Uterus (tissue), 4 donors: Measurements from ENCODE around the gene TANK. TPM values are rescaled to one million over a fixed set of nuclear protein-coding genes. Genes with fewer than 3 reads are reported as not detected.

ENCODE experiments used
- DNase-seq, 2 donors: peaks; one replicate each; pipeline ENCODE4 v3.0.0-alpha.2; 2019 to 2020
- H3K27ac ChIP-seq, 2 donors: fragments of 200-600 bp; sonication (generic); 1 replicate in 1 of 2; 2 replicates in 1 of 2; pipeline ENCODE4 v1.5.1; 2016 to 2018
- H3K27me3 ChIP-seq, 2 donors: fragments of 200-600 bp; sonication (generic); one replicate each; pipeline ENCODE4 v1.5.1; 2018 to 2019; ENCODE audit warnings: control low read depth in 1 of 2
- H3K36me3 ChIP-seq, 2 donors: fragments of 200-600 bp; sonication (generic); one replicate each; pipeline ENCODE4 v1.5.1; 2019; ENCODE audit warnings: control low read depth in 1 of 2
- H3K4me1 ChIP-seq, 2 donors: fragments of 200-600 bp; sonication (generic); one replicate each; pipeline ENCODE4 v1.5.1; 2018 to 2019; ENCODE audit warnings: control low read depth in 1 of 2
- H3K4me3 ChIP-seq, 2 donors: fragments of 200-600 bp; sonication (generic); 1 replicate in 1 of 2; 2 replicates in 1 of 2; pipeline ENCODE4 v1.5.1; 2018 to 2019; ENCODE audit warnings: mild to moderate bottlenecking in 1 of 2
- H3K9me3 ChIP-seq, 2 donors: fragments of 200-600 bp; sonication (generic); one replicate each; pipeline ENCODE4 v1.5.1; 2019; ENCODE audit warnings: control low read depth in 1 of 2
- CTCF ChIP-seq, 4 experiments: fragments of 200-600 bp in 2 of 4; fragments of 450-650 bp in 2 of 4; sonication (generic) in 2 of 4; IDR thresholded peaks; one replicate each; pipeline ENCODE4 v1.5.1; 2016 to 2019; ENCODE audit warnings: antibody characterized with exemption in 4 of 4, mild to moderate bottlenecking in 2 of 4, moderate library complexity in 1 of 4
- POLR2A ChIP-seq, 2 donors: fragments of 450-650 bp; IDR thresholded peaks; one replicate each; pipeline ENCODE4 v1.6.1; 2016; ENCODE audit warnings: antibody characterized with exemption in 2 of 2, mild to moderate bottlenecking in 1 of 2, moderate library complexity in 1 of 2
- intact Hi-C: fragments of 100-400 bp; cut with DNase I; formaldehyde crosslinking; loops from one replicate; pipeline ENCODE4 v1.15.1; 2023; ENCODE audit warnings: low total_unique reads
- total RNA-seq, 4 donors: library from RNA; depleted of rRNA in 3 of 4; stranded (reverse); fragments of >200 nt in 3 of 4; gene quantifications; one replicate each; pipeline versions ENCODE4 v1.1.0 to v1.2.4, GENCODE V29; 2014 to 2023
- donor health status: DM: yes; HTN: yes; CAD: no.

The TANK gene
- total RNA-seq, 4 donors from 2014 or later: 56.6 to 131 (median 70.7) TPM

GRCh38 chr2:161138429-161138828 is 21.8 kb upstream of the TANK start:
- Histone ChIP-seq H3K9me3 (no peaks in the 10 kb centered on the region), H3K36me3 (no peaks in the 10 kb centered on the region), H3K4me1 (peaks cover 0 to 6% of the 10 kb centered on the region in 2 donors), H3K27me3 (no peaks in the 10 kb centered on the region), H3K4me3 (no peak overlapping the region), H3K27ac (peak overlapping the region; percentile 78 to 91)
- TF ChIP-seq POLR2A (IDR thresholded peaks at IDR 0.05) (no peak), CTCF (IDR thresholded peaks at IDR 0.05) (no peak)
- intact Hi-C loops: no loop called here
- DNase-seq: no peak

DNA sequence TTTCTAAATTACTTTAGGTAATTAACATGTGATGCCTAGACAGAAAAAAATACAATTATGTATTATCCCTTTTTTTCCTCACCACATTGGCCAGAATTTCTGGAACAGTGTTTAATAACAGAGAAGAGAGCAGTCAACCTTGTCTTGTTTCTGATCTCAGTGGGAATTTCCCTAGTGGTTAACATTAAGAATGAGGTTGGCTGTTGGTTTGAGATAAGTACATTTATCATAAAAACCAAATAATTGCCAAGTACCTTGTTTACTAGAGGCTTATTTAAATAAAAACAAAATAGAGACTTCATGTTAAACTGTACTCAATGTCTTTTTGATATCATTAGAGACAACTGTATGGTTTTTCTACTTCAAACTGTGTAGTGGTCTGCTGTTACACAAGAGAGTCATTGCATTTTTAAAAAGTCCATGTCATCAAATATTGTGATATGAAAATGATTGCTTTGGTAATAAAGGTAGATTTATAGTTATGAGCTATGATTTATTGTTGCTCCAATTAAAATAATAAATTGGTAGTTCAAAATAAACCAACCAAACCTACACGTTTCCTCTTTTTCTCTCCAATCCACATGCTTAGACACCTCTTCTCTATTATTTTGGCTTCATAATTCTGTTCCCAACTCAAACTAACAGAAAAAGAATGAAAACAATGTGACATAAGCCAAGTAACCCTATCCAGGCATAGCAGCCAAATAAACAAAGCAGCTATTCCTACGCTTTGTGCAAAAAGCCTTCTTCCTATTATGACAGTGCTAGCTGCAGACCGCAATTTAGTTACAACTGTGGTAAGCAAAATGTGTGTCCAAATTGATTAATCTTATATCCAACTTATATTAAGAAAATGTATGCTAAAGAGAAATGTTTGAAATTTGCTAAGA is 20.9 kb upstream of the TANK start:
- Histone ChIP-seq H3K36me3 (no peaks in the 10 kb centered on the region), H3K27me3 (no peaks in the 10 kb centered on the region), H3K4me3 (no peak overlapping the region), H3K9me3 (no peaks in the 10 kb centered on the region), H3K4me1 (peaks cover 0 to 6% of the 10 kb centered on the region in 2 donors), H3K27ac (peak overlapping the region; percentile 78 to 91)
- DNase-seq: no peak
- TF ChIP-seq POLR2A (IDR thresholded peaks at IDR 0.05) (no peak), CTCF (IDR thresholded peaks at IDR 0.05) (no peak)
- intact Hi-C loops: no loop called here

GRCh38 chr2:161141033-161141432 is 19.2 kb upstream of the TANK start:
- TF ChIP-seq CTCF (IDR thresholded peaks at IDR 0.05): no peak
- TF ChIP-seq POLR2A (IDR thresholded peaks at IDR 0.05): no peak
- Histone ChIP-seq H3K9me3 (no peaks in the 10 kb centered on the region), H3K4me3 (no peak overlapping the region), H3K4me1 (no peaks in the 10 kb centered on the region), H3K36me3 (no peaks in the 10 kb centered on the region), H3K27me3 (no peaks in the 10 kb centered on the region), H3K27ac (no peak overlapping the region)
- no peak for DNase-seq
- intact Hi-C loops: no loop called here

DNA sequence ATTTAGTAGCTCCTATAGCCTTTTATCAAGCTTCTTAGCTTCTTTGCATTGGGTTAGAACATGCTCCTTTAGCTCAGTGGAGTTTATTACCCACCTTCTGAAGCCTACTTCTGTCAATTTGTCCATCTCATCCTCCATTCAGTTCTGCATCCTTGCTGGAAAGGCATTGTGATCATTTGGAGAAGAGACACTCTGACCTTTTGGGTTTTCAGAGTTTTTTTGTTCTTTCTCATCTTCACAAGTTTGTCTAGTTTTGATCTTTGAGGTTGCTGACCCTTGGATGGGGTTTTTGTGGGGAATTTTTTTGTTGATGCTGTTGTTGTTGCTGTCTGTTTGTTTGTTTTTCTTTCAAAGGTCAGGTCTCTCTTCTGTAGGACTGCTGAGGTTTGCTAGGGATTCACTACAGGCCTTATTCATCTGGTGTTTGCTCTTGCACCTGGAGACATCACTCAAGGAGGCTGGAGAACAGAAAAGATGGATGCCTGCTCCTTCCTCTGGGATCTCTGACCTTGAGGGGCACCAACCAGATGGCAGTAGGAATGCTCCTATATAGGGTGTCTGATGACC is 13.9 kb upstream of the TANK start:
- Histone ChIP-seq H3K9me3 (peaks cover 0 to 7% of the 10 kb centered on the region in 2 donors), H3K27me3 (no peaks in the 10 kb centered on the region), H3K36me3 (no peaks in the 10 kb centered on the region), H3K4me1 (no peaks in the 10 kb centered on the region), H3K27ac (no peak overlapping the region), H3K4me3 (no peak overlapping the region)
- TF ChIP-seq CTCF (IDR thresholded peaks at IDR 0.05): no peak
- no peak for TF ChIP-seq POLR2A (IDR thresholded peaks at IDR 0.05)
- intact Hi-C loops: no loop called here
- no peak for DNase-seq

DNA sequence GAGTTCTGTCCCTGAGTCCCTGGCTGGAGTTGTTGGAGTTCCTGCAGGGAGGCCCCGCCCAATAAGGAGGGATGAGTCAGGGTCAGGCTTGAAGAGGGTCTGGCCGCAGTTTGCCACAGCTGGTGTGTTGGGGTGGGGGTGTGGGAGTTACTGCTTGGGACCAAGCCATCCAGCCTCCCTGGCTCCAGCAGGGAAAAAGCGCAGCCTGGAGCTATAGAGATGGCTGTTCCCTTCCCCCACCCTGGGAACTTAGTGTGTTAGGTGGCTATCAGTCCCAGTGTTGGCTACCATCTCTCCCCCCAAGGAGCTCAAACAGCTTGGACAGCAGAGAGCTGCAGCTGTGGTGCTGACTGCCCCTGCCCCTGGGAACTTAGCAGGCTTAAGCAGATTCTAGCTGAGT is 13.2 kb upstream of the TANK start:
- Histone ChIP-seq H3K4me1 (no peaks in the 10 kb centered on the region), H3K9me3 (peaks cover 0 to 7% of the 10 kb centered on the region in 2 donors), H3K36me3 (no peaks in the 10 kb centered on the region), H3K27me3 (no peaks in the 10 kb centered on the region), H3K4me3 (no peak overlapping the region), H3K27ac (no peak overlapping the region)
- no peak for TF ChIP-seq POLR2A (IDR thresholded peaks at IDR 0.05)
- no peak for TF ChIP-seq CTCF (IDR thresholded peaks at IDR 0.05)
- no peak for DNase-seq
- intact Hi-C loops: no loop called here
